Testis (tissue), 3 donors: ENCODE measurements around the gene OPCML. TPM values are rescaled to one million over a fixed set of nuclear protein-coding genes. Genes with fewer than 3 reads are reported as not detected.

ENCODE experiments used
- DNase-seq: peaks from one replicate; pipeline ENCODE4 v3.0.0-alpha.2; 2019
- H3K27ac ChIP-seq, 2 donors: fragments of 200-600 bp; sonication (generic); one replicate each; pipeline ENCODE4 v1.5.1; 2019
- H3K27me3 ChIP-seq: fragments of 200-600 bp; sonication (generic); one replicate; pipeline ENCODE4 v1.5.1; 2019
- H3K36me3 ChIP-seq: fragments of 200-600 bp; sonication (generic); one replicate; pipeline ENCODE4 v1.5.1; 2017; ENCODE audit warnings: low read depth; ENCODE audit errors: missing control alignments
- H3K4me1 ChIP-seq: fragments of 200-600 bp; sonication (generic); one replicate; pipeline ENCODE4 v1.5.1; 2019
- H3K4me3 ChIP-seq, 2 donors: fragments of 200-600 bp; sonication (generic); one replicate each; pipeline ENCODE4 v1.5.1; 2017 to 2019
- H3K9me3 ChIP-seq: fragments of 200-600 bp; sonication (generic); one replicate; pipeline ENCODE4 v1.5.1; 2017
- POLR2A ChIP-seq: fragments of 450-650 bp; IDR thresholded peaks from one replicate; pipeline ENCODE4 v1.6.1; 2017; ENCODE audit warnings: antibody characterized with exemption, mild to moderate bottlenecking, moderate library complexity
- WGBS, 2 donors: methylation state at CpG; one replicate each; pipeline ENCODE4 v1.1.5; 2018; 5-methylcytosine and 5-hydroxymethylcytosine counted together
- intact Hi-C: fragments of 100-400 bp; cut with DNase I; formaldehyde crosslinking; loops from one replicate; pipeline ENCODE4 v1.15.1; 2023; ENCODE audit warnings: low total_unique reads
- polyA plus RNA-seq: library from polyadenylated mRNA; stranded (reverse); fragments of 350-450 nt; fragmentation: Illumina TruSeq; extraction: RNeasy Lipid Tissue Mini Kit (QIAGEN cat#74804); gene quantifications from one replicate; pipeline ENCODE4 v1.2.3, GENCODE V29; 2014; ENCODE audit warnings: low read depth, low replicate concordance; ENCODE audit not compliant: insufficient read depth
- total RNA-seq, 2 donors: library from RNA; depleted of rRNA; stranded (reverse); fragments of >200 nt; gene quantifications; one replicate each; pipeline ENCODE4 v1.2.3, GENCODE V29; 2016
- TF ChIP-seq, protein P1 (sequence below), 3 experiments: fragments of 450-650 bp in 2 of 3; fragments of 200-600 bp in 1 of 3; sonication (generic) in 1 of 3; IDR thresholded peaks; one replicate each; pipeline ENCODE4 v1.5.1; 2016 to 2019; ENCODE audit warnings: antibody characterized with exemption in 3 of 3, mild to moderate bottlenecking in 2 of 3, moderate library complexity in 1 of 3

OPCML gene
- total and polyA plus RNA-seq, 3 donors from 2014 or later, result 0.16 to 2.7 (median 0.62) TPM

DNA sequence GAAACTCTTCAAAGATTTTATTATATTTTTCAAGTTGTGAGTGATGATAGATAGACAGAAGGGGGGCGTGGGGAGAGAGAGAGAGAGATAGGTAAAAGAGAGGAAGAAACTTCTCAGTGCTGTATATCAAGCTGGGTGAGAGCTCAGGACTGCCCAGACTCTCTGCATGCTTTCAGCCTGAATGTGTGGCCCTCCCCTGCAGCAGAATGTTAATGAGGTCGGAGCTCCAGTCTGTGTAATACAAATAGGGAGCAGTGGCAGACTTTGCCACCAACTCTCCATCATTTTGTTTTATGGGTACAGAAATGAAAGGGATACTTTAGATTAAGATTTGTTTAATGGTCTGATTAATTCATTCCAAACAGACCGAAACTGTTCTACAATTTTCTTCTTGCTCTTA is 752.8 kb downstream of the OPCML start:
- Histone ChIP-seq H3K27ac (no peak overlapping the region), H3K4me3 (no peak overlapping the region), H3K36me3 (no peaks in the 10 kb centered on the region), H3K4me1 (no peaks in the 10 kb centered on the region), H3K9me3 (no peaks in the 10 kb centered on the region), H3K27me3 (no peaks in the 10 kb centered on the region)
- TF ChIP-seq POLR2A, result no peak
- TF ChIP-seq, protein P1, sequence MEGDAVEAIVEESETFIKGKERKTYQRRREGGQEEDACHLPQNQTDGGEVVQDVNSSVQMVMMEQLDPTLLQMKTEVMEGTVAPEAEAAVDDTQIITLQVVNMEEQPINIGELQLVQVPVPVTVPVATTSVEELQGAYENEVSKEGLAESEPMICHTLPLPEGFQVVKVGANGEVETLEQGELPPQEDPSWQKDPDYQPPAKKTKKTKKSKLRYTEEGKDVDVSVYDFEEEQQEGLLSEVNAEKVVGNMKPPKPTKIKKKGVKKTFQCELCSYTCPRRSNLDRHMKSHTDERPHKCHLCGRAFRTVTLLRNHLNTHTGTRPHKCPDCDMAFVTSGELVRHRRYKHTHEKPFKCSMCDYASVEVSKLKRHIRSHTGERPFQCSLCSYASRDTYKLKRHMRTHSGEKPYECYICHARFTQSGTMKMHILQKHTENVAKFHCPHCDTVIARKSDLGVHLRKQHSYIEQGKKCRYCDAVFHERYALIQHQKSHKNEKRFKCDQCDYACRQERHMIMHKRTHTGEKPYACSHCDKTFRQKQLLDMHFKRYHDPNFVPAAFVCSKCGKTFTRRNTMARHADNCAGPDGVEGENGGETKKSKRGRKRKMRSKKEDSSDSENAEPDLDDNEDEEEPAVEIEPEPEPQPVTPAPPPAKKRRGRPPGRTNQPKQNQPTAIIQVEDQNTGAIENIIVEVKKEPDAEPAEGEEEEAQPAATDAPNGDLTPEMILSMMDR (IDR thresholded peaks at IDR 0.05), result no peak
- DNase-seq, result no peak
- 51 to 90% methylated on average over 2 to 3 of the region's 3 CpGs for WGBS, 2 donors
- intact Hi-C loops, result no loop called here

DNA sequence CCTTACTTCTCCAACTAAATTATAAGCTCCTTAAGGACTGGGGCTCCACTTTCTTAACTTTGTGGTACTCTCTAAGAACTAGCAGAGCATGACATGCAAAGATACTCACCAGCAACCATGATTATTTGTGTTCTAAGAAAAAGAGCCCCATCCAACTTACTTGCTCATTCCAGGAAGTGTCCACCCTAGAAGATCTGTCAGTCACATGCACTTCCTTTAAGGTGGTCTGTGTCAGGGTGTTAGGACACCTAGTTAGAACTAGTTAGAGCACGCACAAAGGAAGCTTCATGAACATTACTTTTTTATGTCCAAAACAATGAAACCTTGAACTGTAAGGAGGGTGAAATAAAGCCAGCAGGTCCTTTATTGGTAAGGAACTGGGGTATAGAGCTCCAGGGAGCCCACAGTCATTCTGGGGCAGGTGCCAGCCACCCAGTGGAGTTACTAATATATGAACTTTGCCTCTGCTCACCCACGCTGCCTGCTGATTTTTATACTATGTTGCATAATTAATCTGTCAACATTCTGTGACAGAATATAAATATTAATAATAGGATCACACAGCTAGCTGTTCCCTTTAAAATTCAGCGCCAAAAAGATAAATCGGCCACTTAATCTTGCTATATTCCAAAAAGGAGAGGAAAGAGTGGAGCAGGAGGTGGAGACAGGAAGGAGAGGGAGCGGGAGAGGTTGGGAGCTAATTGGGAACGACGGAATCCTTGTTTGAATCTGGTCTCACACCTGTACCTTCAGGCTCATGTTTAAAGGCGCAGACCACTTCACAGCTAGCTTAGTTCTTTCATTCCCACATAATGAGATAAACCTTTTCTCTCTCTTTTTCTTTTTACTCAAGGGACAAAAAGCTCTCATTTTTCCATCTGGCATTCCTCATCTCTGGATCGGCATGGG is 755.0 kb downstream of the OPCML start:
- no peak for TF ChIP-seq POLR2A
- TF ChIP-seq, protein P1 (IDR thresholded peaks at IDR 0.05), result no peak
- WGBS, 2 donors, result 46 to 56% methylated on average over 9 of the region's 9 CpGs
- no peak overlapping the region for H3K4me3 ChIP-seq
- no peaks in the 10 kb centered on the region for H3K36me3 ChIP-seq
- DNase-seq, result no peak
- H3K9me3 ChIP-seq, result no peaks in the 10 kb centered on the region
- intact Hi-C loops, result no loop called here
- no peaks in the 10 kb centered on the region for H3K4me1 ChIP-seq
- H3K27me3 ChIP-seq, result no peaks in the 10 kb centered on the region
- no peak overlapping the region for H3K27ac ChIP-seq

DNA sequence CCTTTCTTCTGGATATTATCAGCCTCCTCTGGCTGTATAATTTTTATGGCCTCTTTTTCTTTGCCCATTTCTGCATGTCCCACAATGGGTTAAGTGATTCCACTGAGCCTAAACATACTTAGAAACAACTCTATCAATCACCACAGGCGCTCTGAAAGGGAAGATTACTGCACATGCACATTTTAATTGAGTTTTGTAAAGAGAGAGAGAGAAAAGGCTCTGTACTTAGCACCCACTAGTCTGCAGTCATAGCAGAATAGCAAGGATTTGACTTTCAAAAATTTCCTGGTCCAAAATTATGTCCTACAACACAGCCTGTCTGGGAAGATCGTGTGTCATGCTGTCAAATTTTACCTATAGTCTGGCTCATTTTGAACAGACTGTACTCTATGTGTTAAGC is 758.5 kb downstream of the OPCML start:
- intact Hi-C loops, result no loop called here
- Histone ChIP-seq H3K4me1 (peaks cover 7% of the 10 kb centered on the region), H3K27ac (no peak overlapping the region), H3K36me3 (no peaks in the 10 kb centered on the region), H3K27me3 (no peaks in the 10 kb centered on the region), H3K9me3 (no peaks in the 10 kb centered on the region), H3K4me3 (no peak overlapping the region)
- no peak for TF ChIP-seq POLR2A
- TF ChIP-seq, protein P1 (IDR thresholded peaks at IDR 0.05), result no peak
- 62 to 75% methylated on average over 2 of the region's 2 CpGs for WGBS, 2 donors
- no peak for DNase-seq

DNA sequence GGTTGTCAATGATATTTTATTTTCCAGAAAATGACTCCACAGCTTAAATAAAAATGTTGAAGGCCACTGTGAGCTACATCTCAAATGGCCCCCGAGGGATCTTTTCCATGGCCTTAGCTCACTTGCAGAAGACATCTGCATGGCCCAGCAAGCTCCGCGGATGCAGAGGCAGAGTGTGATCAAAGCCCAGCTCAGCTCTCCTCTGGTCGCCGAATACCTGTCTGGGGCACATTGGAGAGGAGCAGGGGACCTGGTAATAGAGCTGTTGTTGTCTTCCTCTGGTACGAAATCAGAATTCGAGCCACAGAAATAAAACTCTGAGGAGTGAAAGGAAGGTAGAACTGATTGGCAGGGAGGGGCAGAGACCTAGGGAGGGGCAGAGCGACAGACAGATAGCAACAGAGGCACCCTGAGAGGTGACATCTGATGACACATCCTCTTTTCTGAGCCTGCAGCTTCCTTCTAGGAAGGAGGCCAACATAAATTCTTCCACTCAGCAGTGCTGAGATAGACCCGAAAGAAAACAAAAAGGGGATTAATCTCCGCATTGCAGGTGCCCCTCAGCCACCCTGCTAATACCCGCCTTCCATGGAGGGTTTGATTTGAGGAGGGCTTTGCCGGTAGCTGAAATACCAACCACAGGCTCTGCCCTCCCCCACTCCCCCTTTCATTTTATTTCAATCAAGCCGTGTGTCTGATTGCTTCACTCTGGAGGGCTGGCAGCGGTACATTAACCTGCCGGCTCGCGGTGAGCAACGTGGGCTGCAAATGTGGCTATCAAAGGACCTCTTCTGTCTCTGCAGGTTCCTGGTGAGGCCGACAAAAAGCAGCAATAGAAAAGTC is 759.4 kb downstream of the OPCML start:
- H3K9me3 ChIP-seq, result no peaks in the 10 kb centered on the region
- H3K27ac ChIP-seq, result no peak overlapping the region
- H3K36me3 ChIP-seq, result no peaks in the 10 kb centered on the region
- TF ChIP-seq POLR2A, result no peak
- TF ChIP-seq, protein P1 (IDR thresholded peaks at IDR 0.05), result no peak
- H3K27me3 ChIP-seq, result no peaks in the 10 kb centered on the region
- DNase-seq, result no peak
- no peak overlapping the region for H3K4me3 ChIP-seq
- intact Hi-C loops, result no loop called here
- 71 to 78% methylated on average over 19 of the region's 19 CpGs for WGBS, 2 donors
- peaks cover 7% of the 10 kb centered on the region for H3K4me1 ChIP-seq
